Heart left ventricle (tissue), 16 donors: ENCODE results near the gene RAB17. TPM values are rescaled to one million over a fixed set of nuclear protein-coding genes. Genes with fewer than 3 reads are reported as not detected.

Experiments
- ATAC-seq, 4 donors: fragments of 200-7000 bp; cut with Tn5 transposase; one replicate each; pipeline ENCODE4 v1.9.1; 2020 to 2022; ENCODE audit warnings: moderate library complexity in 4 of 4, mild to moderate bottlenecking in 3 of 4, moderate number of reproducible peaks in 1 of 4
- DNase-seq, 5 donors: peaks; one replicate each; pipeline ENCODE4 v3.0.0-alpha.2; 2020
- H3K27ac ChIP-seq, 12 donors: fragments of 200-600 bp; sonication (generic) in 4 of 12; one replicate each; pipeline versions ENCODE4 v1.5.0 to v1.8.0; 2016 to 2022; ENCODE audit warnings: mild to moderate bottlenecking in 2 of 12
- H3K27me3 ChIP-seq, 9 donors: fragments of 200-600 bp; sonication (generic) in 2 of 9; one replicate each; pipeline versions ENCODE4 v1.5.1 to v1.8.0; 2016 to 2022; ENCODE audit warnings: mild to moderate bottlenecking in 3 of 9
- H3K36me3 ChIP-seq, 9 donors: fragments of 200-600 bp; sonication (generic) in 2 of 9; one replicate each; pipeline versions ENCODE4 v1.5.0 to v1.8.0; 2018 to 2022; ENCODE audit warnings: mild to moderate bottlenecking in 2 of 9
- H3K4me1 ChIP-seq, 12 donors: fragments of 200-600 bp; sonication (generic) in 4 of 12; one replicate each; pipeline versions ENCODE4 v1.5.0 to v1.8.0; 2016 to 2022; ENCODE audit warnings: mild to moderate bottlenecking in 3 of 12
- H3K4me3 ChIP-seq, 12 donors: fragments of 200-600 bp; sonication (generic) in 4 of 12; one replicate each; pipeline versions ENCODE4 v1.5.0 to v1.8.0; 2017 to 2022; ENCODE audit warnings: mild to moderate bottlenecking in 9 of 12, moderate library complexity in 4 of 12
- H3K9me3 ChIP-seq, 12 donors: fragments of 200-600 bp; sonication (generic) in 4 of 12; one replicate each; pipeline versions ENCODE4 v1.5.0 to v1.8.0; 2016 to 2022; ENCODE audit warnings: mild to moderate bottlenecking in 1 of 12
- CTCF ChIP-seq, 12 donors: fragments of 200-600 bp; sonication (generic) in 4 of 12; IDR thresholded peaks; one replicate each; pipeline versions ENCODE4 v1.5.0 to v1.8.0; 2018 to 2022; ENCODE audit warnings: antibody characterized with exemption in 12 of 12, mild to moderate bottlenecking in 5 of 12
- POLR2A ChIP-seq, 2 donors: fragments of 450-650 bp; IDR thresholded peaks; one replicate each; pipeline ENCODE4 v1.6.1; 2017; ENCODE audit warnings: antibody characterized with exemption in 2 of 2, mild to moderate bottlenecking in 2 of 2, moderate library complexity in 2 of 2
- WGBS, 4 donors: extraction: QIAGEN DNeasy Blood & Tissue Kit in 2 of 4; methylation state at CpG; one replicate each; pipeline versions ENCODE4 v1.1.5 to v1.1.7; 2013 to 2018; 5-methylcytosine and 5-hydroxymethylcytosine counted together
- intact Hi-C, 10 donors: fragments of 100-400 bp; cut with DNase I; formaldehyde crosslinking; loops; one replicate each; pipeline versions ENCODE4 v1.11.1 to v1.14.2; 2022
- polyA plus RNA-seq, 2 donors: library from polyadenylated mRNA; stranded (reverse); fragments of 200-250 nt; gene quantifications; one replicate each; pipeline ENCODE4 v1.2.3, GENCODE V29; 2013
- total RNA-seq, 9 donors: library from RNA; depleted of rRNA in 2 of 9; stranded (reverse); fragments of >200 nt in 2 of 9; fragmentation: NEBNext Ultra II Directional in 3 of 9; extraction: Animal tissue kit (Norgen Biotek cat#: 25700) in 3 of 9; gene quantifications; one replicate each; pipeline versions ENCODE4 v1.1.0 to v1.2.4, GENCODE V29; 2016 to 2023
- donor health status: ischemic (EF 13 %, LVEDD 7.1; RV severe dilation, severe dysfunction).
- donor health status: healthy with polysubstance abuse.
- donor health status: DM: no; HTN: yes; CAD: no.
- donor health status: DM: no; HTN: no; CAD: no.
- donor health status: ischemic (EF 25% LVEDD 6.9; RV normal size, moderate dysfunction).
- donor health status: ischemic (EF 25% LVEDD 5.7; RV mildly dilated, moderate dysfunction).
- donor health status: healthy.
- donor health status: DM: yes; HTN: yes; CAD: no.
- donor health status: ischemic (EF 35%, LVEDD 5.7; RV mildly dilated, moderate dysfunction).
- donor health status: nonischemic (EF 11% LVEDD 7.7; RV severe dilation, severe dysfunction).
- donor health status: DM: yes; HTN: yes; CAD: no.
- donor health status: PGD.
- donor health status: ischemic (EF 29% LVEDD 5.4; RV normal size, mild dysfunction).
- donor health status: nonischemic (EF 23%, LVEDD 6.1; RV moderate dilation, normal function).

Gene RAB17
- total and polyA plus RNA-seq, 11 donors, result 1.1 to 7.3 (median 3.7) TPM

GRCh38 chr2:237541243-237541642 is 49.3 kb downstream of the RAB17 start:
- TF ChIP-seq POLR2A (IDR thresholded peaks at IDR 0.05) (no peak), CTCF (IDR thresholded peaks at IDR 0.05) (no peak)
- peak in 1 of 4 donors; percentile 12 for ATAC-seq

GRCh38 chr2:237540823-237541222 is 49.7 kb downstream of the RAB17 start:
- peaks cover 0 to 5% (median 0%) of the 10 kb centered on the region in 9 donors for H3K36me3 ChIP-seq
- peak in 4 of 5 donors; percentile 71 to 80 (median 72) for DNase-seq
- no peaks in the 10 kb centered on the region for H3K27me3 ChIP-seq
- ATAC-seq, result peak; percentile 63 to 94 (median 86)
- H3K4me3 ChIP-seq, result no peak overlapping the region
- no peaks in the 10 kb centered on the region for H3K9me3 ChIP-seq
- H3K4me1 ChIP-seq, result peaks cover 0 to 20% (median 16%) of the 10 kb centered on the region in 12 donors
- H3K27ac ChIP-seq, result peak overlapping the region in 1 of 12 donors; percentile 25
- 28 to 58% (median 44%) methylated on average over 6 of the region's 6 CpGs for WGBS, 4 donors
- TF ChIP-seq POLR2A (IDR thresholded peaks at IDR 0.05) (no peak), CTCF (IDR thresholded peaks at IDR 0.05) (no peak)
- intact Hi-C loops, result no loop called here

More at GRCh38 chr2:237541243-237541642, 49.3 kb downstream of the RAB17 start:
- Histone ChIP-seq H3K9me3 (no peaks in the 10 kb centered on the region), H3K27ac (peak overlapping the region in 1 of 12 donors; percentile 25), H3K27me3 (no peaks in the 10 kb centered on the region), H3K36me3 (peaks cover 0 to 9% (median 0%) of the 10 kb centered on the region in 9 donors), H3K4me3 (no peak overlapping the region), H3K4me1 (peaks cover 0 to 20% (median 16%) of the 10 kb centered on the region in 12 donors)
- DNase-seq, result peak in 1 of 5 donors; percentile 14
- intact Hi-C loops, result no loop called here
- 60 to 78% (median 69%) methylated on average over 5 of the region's 5 CpGs for WGBS, 4 donors

- no peak overlapping the region for H3K4me3 ChIP-seq
- H3K27ac ChIP-seq, result peak overlapping the region in 1 of 12 donors; percentile 22
- peak in 1 of 5 donors; percentile 19 for DNase-seq
- peaks cover 0 to 2% (median 0%) of the 10 kb centered on the region in 9 donors for H3K36me3 ChIP-seq
- intact Hi-C loops, result no loop called here
- 60 to 72% (median 67%) methylated on average over 13 of the region's 13 CpGs for WGBS, 4 donors
- peaks cover 0 to 20% (median 16%) of the 10 kb centered on the region in 12 donors for H3K4me1 ChIP-seq
- no peaks in the 10 kb centered on the region for H3K27me3 ChIP-seq
- no peaks in the 10 kb centered on the region for H3K9me3 ChIP-seq
- ATAC-seq, result peak in 3 of 4 donors; percentile 20 to 44 (median 32)
- no peak for TF ChIP-seq CTCF (IDR thresholded peaks at IDR 0.05)
- no peak for TF ChIP-seq POLR2A (IDR thresholded peaks at IDR 0.05)
Measured at GRCh38 chr2:237540223-237540775, 50.2 kb downstream of the RAB17 start.

DNA sequence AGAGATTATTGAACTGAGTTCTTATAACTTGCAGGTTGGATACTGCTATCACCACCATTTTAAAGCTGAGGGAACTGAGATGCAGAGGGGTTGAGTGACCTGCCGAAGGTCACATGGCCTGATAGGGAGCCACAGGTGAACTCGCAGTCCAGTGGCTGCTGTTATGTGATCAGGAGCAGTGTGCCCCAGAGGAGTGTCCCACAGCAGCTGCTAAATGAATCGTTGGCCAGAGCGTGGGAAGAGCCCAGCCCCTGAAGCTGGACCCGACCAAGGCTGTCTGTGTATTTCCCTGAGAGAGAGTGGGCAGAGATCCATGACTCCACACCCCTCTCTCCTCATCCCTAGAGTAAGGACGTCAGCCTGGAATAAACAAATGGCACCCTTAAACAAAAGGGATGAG is 50.9 kb downstream of the RAB17 start:
- no peak for TF ChIP-seq CTCF (IDR thresholded peaks at IDR 0.05)
- no peak for TF ChIP-seq POLR2A (IDR thresholded peaks at IDR 0.05)
- no peaks in the 10 kb centered on the region for H3K27me3 ChIP-seq
- 56 to 69% (median 59%) methylated on average over 6 of the region's 6 CpGs for WGBS, 4 donors
- H3K27ac ChIP-seq, result peak overlapping the region in 1 of 12 donors; percentile 22
- ATAC-seq, result peak in 2 of 4 donors; percentile 50 to 68
- no peak overlapping the region for H3K4me3 ChIP-seq
- H3K36me3 ChIP-seq, result no peaks in the 10 kb centered on the region
- no peaks in the 10 kb centered on the region for H3K9me3 ChIP-seq
- intact Hi-C loops, result no loop called here
- peak in 1 of 5 donors; percentile 50 for DNase-seq
- peaks cover 0 to 20% (median 16%) of the 10 kb centered on the region in 12 donors for H3K4me1 ChIP-seq
